Measurements from ENCODE around the gene MRPL3.
"Not testable (repeated sequence)": the region's sequence is repeated elsewhere in the genome, so short reads cannot be mapped to it uniquely, and the experiment has no call there.

MRPL3 gene

GRCh38 chr3:131494706-131495105 lies 8.1 kb downstream of the MRPL3 start:
- no peak for DNase-seq (ENCODE audit: low read depth in 2 of 2)

- no peak for DNase-seq (ENCODE audit: low read depth in 2 of 2)
Measured at GRCh38 chr3:131491775-131492174, 11.0 kb downstream of the MRPL3 start.

- DNase-seq (ENCODE audit: low read depth in 2 of 2) = no peak
Measured at GRCh38 chr3:131491084-131491483, 11.7 kb downstream of the MRPL3 start.

- DNase-seq (ENCODE audit: low read depth in 2 of 2) = not testable (repeated sequence)
Measured at GRCh38 chr3:131486545-131486944, 16.2 kb downstream of the MRPL3 start.

GRCh38 chr3:131485119-131485518 lies 17.7 kb downstream of the MRPL3 start:
- DNase-seq (ENCODE audit: low read depth in 2 of 2) = no peak

GRCh38 chr3:131484496-131485111 lies 18.2 kb downstream of the MRPL3 start:
- DNase-seq (ENCODE audit: low read depth in 2 of 2) = no peak

GRCh38 chr3:131480116-131480515 lies 22.7 kb downstream of the MRPL3 start:
- DNase-seq (ENCODE audit: low read depth in 2 of 2) = no peak

GRCh38 chr3:131477813-131478212 lies 25.0 kb downstream of the MRPL3 start:
- DNase-seq (ENCODE audit: low read depth in 2 of 2) = no peak

GRCh38 chr3:131474115-131474514 lies 28.7 kb downstream of the MRPL3 start:
- no peak for DNase-seq (ENCODE audit: low read depth in 2 of 2)

- no peak for DNase-seq (ENCODE audit: low read depth in 2 of 2)
Measured at GRCh38 chr3:131470377-131470776, 32.4 kb downstream of the MRPL3 start.

GRCh38 chr3:131458653-131459052 lies 44.1 kb downstream of the MRPL3 start:
- no peak for DNase-seq (ENCODE audit: low read depth in 2 of 2)

- DNase-seq (ENCODE audit: low read depth in 2 of 2) = no peak
Measured at GRCh38 chr3:131457220-131457619, 45.6 kb downstream of the MRPL3 start.

GRCh38 chr3:131454501-131454900 lies 48.3 kb downstream of the MRPL3 start:
- DNase-seq (ENCODE audit: low read depth in 2 of 2) = no peak

- no peak for DNase-seq (ENCODE audit: low read depth in 2 of 2)
Measured at GRCh38 chr3:131453533-131453932, 49.2 kb downstream of the MRPL3 start.

- DNase-seq (ENCODE audit: low read depth in 2 of 2) = no peak
Measured at GRCh38 chr3:131447349-131447748, 55.4 kb downstream of the MRPL3 start.

GRCh38 chr3:131444180-131444579 lies 58.6 kb downstream of the MRPL3 start:
- DNase-seq (ENCODE audit: low read depth in 2 of 2) = no peak

- no peak for DNase-seq (ENCODE audit: low read depth in 2 of 2)
Measured at GRCh38 chr3:131439084-131439483, 63.7 kb downstream of the MRPL3 start.

- no peak for DNase-seq (ENCODE audit: low read depth in 2 of 2)
Measured at GRCh38 chr3:131435000-131435399, 67.8 kb downstream of the MRPL3 start.

GRCh38 chr3:131432441-131432840 lies 70.3 kb downstream of the MRPL3 start:
- no peak for DNase-seq (ENCODE audit: low read depth in 2 of 2)

GRCh38 chr3:131431754-131432153 lies 71.0 kb downstream of the MRPL3 start:
- DNase-seq (ENCODE audit: low read depth in 2 of 2) = no peak

GRCh38 chr3:131427226-131427625 lies 75.5 kb downstream of the MRPL3 start:
- DNase-seq (ENCODE audit: low read depth in 2 of 2) = no peak

GRCh38 chr3:131421957-131422498 lies 80.7 kb downstream of the MRPL3 start:
- no peak for DNase-seq (ENCODE audit: low read depth in 2 of 2)

GRCh38 chr3:131421301-131421700 lies 81.5 kb downstream of the MRPL3 start:
- DNase-seq (ENCODE audit: low read depth in 2 of 2) = no peak

- no peak for DNase-seq (ENCODE audit: low read depth in 2 of 2)
Measured at GRCh38 chr3:131417751-131418150, 85.0 kb downstream of the MRPL3 start.

Data from stimulated activated CD4-positive, alpha-beta T cell treated with anti-CD3 and anti-CD28 coated beads, Interleukin-4, amount 100 ng/mL, for 48 hours (primary cell).